ENCODE measurements around the gene CBFA2T2.

DNA sequence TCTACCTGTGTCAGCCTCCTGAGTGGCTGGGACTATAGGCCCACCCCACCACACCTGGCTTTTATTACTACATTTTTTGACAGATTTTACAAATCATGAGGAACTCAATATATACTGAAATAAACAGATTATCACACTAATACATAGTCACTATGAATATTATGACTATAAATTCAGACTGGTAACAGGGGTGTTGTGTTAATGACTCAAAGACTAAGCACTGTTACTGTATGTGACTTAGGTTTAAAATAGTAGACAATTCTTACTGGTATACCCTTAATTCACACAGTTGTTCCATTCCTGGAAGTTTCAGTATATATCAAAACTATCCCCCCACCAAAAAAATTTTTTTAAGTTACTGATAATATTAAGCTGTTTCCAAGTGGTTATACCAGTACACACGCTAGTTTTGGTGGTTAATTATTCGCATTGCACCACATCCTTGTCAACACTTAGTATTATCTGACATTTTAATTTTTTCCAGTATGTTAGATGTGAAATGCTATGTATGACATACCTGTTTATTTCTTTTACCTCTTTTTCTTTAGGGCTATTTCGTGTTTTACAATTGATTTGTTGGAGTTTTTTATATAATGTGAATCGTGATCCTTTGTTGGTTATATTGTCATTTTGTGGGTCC is 137.8 kb downstream of the CBFA2T2 start:
- TF ChIP-seq, protein P1, sequence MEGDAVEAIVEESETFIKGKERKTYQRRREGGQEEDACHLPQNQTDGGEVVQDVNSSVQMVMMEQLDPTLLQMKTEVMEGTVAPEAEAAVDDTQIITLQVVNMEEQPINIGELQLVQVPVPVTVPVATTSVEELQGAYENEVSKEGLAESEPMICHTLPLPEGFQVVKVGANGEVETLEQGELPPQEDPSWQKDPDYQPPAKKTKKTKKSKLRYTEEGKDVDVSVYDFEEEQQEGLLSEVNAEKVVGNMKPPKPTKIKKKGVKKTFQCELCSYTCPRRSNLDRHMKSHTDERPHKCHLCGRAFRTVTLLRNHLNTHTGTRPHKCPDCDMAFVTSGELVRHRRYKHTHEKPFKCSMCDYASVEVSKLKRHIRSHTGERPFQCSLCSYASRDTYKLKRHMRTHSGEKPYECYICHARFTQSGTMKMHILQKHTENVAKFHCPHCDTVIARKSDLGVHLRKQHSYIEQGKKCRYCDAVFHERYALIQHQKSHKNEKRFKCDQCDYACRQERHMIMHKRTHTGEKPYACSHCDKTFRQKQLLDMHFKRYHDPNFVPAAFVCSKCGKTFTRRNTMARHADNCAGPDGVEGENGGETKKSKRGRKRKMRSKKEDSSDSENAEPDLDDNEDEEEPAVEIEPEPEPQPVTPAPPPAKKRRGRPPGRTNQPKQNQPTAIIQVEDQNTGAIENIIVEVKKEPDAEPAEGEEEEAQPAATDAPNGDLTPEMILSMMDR (conservative IDR thresholded peaks at IDR 0.05; ENCODE audit: low read depth, low read length): no peak
- TF ChIP-seq SMC3 (IDR thresholded peaks at IDR 0.05; ENCODE audit: low read depth, low read length): no peak
- TF ChIP-seq RCOR1 (IDR thresholded peaks at IDR 0.05; ENCODE audit: insufficient replicate concordance, low read length): no peak
- no peak for TF ChIP-seq MAZ (IDR thresholded peaks at IDR 0.05; ENCODE audit: borderline replicate concordance, low read depth, low read length)
- TF ChIP-seq CEBPB (IDR thresholded peaks at IDR 0.05; ENCODE audit: low read depth, low read length): no peak
- TF ChIP-seq RFX5 (IDR thresholded peaks at IDR 0.05; ENCODE audit: low read depth, low read length): no peak
- TF ChIP-seq POLR2A (IDR thresholded peaks at IDR 0.05; ENCODE audit: low read depth, low read length): no peak
- no peak for TF ChIP-seq NFE2L2 (IDR thresholded peaks at IDR 0.05; ENCODE audit: low read depth, low read length)
- TF ChIP-seq MXI1 (IDR thresholded peaks at IDR 0.05; ENCODE audit: borderline replicate concordance, low read depth, low read length): no peak
- TF ChIP-seq, protein P2, sequence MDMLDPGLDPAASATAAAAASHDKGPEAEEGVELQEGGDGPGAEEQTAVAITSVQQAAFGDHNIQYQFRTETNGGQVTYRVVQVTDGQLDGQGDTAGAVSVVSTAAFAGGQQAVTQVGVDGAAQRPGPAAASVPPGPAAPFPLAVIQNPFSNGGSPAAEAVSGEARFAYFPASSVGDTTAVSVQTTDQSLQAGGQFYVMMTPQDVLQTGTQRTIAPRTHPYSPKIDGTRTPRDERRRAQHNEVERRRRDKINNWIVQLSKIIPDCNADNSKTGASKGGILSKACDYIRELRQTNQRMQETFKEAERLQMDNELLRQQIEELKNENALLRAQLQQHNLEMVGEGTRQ (IDR thresholded peaks at IDR 0.05; ENCODE audit: low read depth, low read length): no peak
- no peak for TF ChIP-seq BHLHE40 (IDR thresholded peaks at IDR 0.05; ENCODE audit: low read depth, low read length)
- TF ChIP-seq RAD21 (IDR thresholded peaks at IDR 0.05; ENCODE audit: low read length): no peak
- TF ChIP-seq CHD1 (IDR thresholded peaks at IDR 0.05; ENCODE audit: low read depth, low read length): no peak

All from IMR-90 (cell line).